Measurements from ENCODE around the gene SEMA5A. TPM values are rescaled to one million over a fixed set of nuclear protein-coding genes. Genes with fewer than 3 reads are reported as not detected.
"Not testable (repeated sequence)": the region's sequence is repeated elsewhere in the genome, so short reads cannot be mapped to it uniquely, and the experiment has no call there.

Gene SEMA5A
- total RNA-seq, 1 donor: under 0.01 TPM

DNA sequence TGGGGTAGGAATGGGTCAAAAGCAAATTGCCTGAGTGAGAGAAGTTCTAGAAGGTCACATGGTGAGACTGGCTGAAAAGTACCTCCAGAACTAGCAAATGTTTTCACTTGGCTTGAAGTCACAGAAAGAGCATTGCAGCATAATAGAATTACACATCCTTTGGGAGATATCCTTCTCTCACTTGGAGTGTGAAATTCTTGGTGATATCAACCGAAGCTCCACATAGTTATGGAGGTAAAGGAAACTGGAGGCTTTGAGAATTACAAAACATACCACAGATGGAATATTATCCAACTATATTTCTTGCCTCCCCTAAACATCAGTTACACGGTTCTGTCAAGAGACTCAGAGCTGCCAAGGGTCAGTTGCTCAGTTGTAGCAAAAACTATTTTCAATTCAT, 182.4 kb downstream of the SEMA5A start:
- DNase-seq (ENCODE audit: low read depth in 2 of 3, low spot score in 2 of 3): peak in 1 of 3 donors; percentile 11

DNA sequence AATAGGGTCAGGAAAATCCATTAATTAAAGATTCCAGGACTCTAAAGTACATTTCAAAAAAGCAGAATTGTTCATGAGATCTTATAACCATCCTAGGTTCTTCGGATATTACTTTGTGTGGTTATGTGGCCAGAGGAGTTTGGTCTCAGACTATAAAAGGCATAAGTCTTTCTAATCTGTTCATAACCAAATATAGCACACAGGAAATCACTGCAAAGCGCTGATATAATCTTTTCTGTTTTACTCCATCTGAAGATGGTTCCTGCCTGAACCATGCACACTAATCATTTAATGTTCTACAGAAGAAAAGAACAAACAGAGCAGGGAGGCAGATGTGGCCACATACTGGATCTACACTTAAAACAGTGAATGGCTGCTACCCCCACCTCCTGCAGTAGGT, 182.8 kb downstream of the SEMA5A start:
- DNase-seq (ENCODE audit: low read depth in 2 of 3, low spot score in 2 of 3): peak in 2 of 3 donors; percentile 12 to 73

GRCh38 chr5:9362600-9362999, 183.3 kb downstream of the SEMA5A start:
- no peak for DNase-seq (ENCODE audit: low read depth in 2 of 3, low spot score in 2 of 3)

DNA sequence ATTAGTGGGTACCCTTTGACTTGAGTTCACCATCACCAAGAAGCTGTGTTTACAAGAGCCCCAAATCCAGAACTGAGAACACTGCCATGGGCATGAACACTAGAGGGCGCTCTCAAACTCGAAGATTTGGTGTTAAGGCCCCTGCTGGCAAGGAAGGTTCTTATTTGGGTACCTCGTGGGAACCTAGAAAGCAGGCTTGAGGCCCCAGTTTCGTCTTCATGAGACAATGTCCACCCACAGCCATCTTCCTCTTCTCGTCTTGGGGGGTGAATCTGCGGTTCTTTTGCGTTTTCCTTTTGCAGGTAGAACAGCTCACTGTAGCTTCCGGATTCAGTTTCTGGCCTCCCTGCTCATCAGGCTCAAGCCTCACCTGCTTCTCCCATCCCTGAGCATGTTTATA, 184.0 kb downstream of the SEMA5A start:
- peak; percentile 7 to 92 (median 62) for DNase-seq (ENCODE audit: low read depth in 2 of 3, low spot score in 2 of 3)

- DNase-seq (ENCODE audit: low read depth in 2 of 3, low spot score in 2 of 3): no peak
These were observed 186.8 kb downstream of the SEMA5A start for GRCh38 chr5:9358961-9359685.

DNA sequence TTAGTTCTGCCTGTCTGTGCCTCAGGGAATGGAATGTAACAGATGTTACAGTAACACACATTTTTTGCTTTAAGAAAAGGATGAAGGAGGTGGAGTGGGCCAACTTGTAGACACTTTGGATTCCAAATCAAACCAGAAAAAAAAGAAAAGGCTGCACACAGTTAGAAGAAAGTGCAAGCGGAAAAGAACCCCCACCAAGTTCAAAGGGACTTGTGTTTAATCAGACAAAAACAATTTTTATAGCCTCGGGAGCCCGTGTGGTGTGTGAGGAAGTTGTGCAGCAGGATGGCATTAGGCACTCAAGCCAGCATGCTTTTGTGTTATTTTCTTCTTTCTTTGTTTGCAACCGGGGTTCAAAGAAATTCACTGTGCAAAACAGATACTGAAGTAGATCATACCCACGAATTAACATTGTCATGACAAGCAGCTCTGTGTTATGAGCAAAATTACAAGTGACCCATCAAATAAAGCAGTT, 189.5 kb downstream of the SEMA5A start:
- DNase-seq (ENCODE audit: low read depth in 2 of 3, low spot score in 2 of 3): no peak

DNA sequence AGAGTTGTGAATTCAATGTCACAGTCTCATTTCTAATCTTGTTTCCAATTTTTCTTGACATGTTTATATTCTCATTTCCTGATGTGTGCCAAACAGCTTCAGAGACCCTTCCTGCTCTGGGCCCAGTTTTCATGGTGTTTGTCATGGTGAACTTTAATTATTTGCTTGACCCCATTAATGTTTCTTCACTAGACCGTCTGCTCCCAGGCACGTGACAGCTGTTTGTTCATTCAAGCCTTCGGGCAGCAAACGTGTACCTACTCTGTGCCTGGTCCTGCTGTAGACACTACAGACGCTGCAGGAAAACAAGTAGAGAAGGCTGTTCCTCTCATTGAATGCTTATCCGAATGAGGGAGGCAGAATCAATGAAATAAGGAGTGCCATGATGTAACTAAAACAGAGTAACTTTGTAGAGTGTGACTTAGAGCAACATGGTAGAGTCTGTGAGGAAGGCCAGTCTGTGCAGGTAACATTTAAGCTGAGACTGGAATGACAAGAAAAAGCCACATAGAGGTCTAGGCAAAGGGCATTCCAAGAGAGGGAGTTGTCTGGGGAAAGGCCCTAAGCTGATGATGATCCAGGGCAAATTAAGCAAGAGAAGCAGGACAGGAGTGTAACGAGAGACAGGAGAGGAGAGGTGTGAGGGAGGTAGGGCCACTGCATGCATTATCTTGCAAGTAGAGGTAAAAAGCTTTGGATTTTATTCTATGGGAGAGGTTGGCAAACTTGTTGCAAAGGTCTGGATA, 191.4 kb downstream of the SEMA5A start:
- no peak for DNase-seq (ENCODE audit: low read depth in 2 of 3, low spot score in 2 of 3)

DNA sequence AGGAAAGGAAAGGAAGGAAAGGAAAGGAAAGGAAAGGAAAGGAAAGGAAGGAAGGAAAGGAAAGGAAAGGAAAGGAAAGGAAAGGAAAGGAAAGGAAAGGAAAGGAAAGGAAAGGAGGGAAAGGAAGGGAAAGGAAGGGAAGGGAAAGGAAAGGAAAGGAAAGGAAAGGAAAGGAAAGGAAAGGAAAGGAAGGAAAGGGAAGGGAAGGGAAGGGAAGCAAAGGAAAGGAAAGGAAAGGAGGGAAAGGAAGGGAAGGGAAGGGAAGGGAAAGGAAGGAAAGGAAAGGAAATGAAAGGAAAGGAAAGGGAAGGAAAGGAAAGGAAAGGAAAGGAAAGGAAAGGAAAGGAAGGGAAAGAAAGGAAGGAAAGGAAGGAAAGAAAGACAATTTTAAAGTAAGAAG, 192.8 kb downstream of the SEMA5A start:
- not testable (repeated sequence) for DNase-seq (ENCODE audit: low read depth in 2 of 3, low spot score in 2 of 3)

GRCh38 chr5:9351546-9351945, 194.3 kb downstream of the SEMA5A start:
- DNase-seq (ENCODE audit: low read depth in 2 of 3, low spot score in 2 of 3): no peak

DNA sequence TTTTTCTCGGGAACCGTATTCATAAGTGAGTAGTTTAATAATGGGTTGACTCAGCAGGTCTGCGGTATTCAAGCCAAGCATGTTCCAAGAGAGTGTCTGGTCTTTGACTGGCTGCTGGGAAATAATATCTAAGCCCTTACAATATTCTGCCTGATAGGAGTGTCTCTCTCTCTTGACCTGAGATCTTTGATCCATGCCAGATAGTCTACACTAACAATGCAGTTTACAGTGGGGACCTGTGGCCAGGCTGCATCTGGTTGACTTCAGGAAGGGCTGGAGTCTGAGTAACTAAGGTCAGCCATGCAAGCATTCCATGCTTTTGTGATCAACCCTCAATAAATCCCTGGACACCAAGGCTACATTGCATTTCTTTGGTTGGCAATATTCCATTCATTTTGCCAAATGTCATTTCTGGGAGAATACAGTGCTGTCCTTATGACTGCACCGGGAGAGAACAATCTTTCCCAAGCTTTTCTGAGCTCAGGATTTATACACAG, 195.5 kb downstream of the SEMA5A start:
- no peak for DNase-seq (ENCODE audit: low read depth in 2 of 3, low spot score in 2 of 3)

DNA sequence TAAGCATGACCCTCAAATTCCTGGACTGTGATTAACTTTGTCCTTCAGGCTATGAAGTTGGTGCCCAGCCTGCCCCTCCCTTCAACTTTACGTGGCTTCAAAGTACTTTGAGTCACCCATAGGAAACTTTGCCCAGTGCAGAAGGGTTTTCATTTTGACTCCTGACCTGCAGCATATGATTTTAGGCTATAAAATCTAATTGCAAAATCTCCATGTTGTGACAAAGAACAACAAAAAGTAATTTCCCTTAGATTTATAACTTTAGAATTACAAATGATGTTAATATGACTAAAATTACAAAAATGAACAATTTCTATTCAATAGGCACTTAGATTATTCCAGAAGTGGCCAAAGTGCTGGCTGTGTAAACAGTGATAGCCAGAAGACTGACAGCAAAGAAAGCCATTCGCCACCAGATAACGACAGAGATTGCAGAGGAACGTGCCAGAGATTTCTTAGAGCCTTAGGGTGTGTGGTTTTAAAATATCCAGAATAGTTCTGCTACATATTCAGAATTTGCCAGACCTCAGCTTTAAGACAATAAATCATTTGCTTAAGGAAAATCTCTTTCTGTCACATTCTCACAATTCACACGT, 197.4 kb downstream of the SEMA5A start:
- DNase-seq (ENCODE audit: low read depth in 2 of 3, low spot score in 2 of 3): no peak

DNA sequence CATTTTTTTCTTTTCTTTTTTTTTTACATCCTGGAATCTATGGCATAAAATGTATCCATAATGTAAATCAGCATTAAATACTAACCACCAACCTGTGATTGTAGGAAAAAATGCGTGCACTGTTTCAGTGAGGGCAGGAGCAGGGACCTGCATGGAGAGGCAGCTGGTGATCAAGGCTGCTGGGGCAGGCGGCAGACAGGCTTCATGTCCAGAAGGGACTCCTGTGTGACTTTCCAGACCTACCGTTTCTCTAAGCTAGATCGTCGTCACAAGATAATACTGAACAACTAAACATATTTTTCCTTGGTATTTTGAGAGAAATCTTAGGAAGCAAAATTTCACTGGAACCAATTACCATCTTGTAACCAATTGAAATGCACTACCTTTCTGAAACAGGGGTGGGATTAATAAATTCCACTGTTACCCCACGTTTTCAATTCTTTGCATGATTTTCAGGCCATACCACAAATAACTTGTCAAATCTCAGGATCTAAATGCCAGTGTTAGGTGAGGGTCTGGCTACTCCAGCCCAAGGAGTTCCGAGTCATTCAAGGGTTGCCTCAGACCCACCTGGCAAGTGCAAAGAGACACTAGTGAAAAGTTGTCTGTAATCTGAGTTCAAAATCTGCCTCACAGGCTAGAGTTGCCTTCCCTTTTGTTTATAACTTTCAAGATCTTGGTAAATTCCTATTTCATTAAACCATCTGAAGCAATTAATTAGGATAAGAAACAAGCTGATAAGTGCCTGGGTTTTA, 198.2 kb downstream of the SEMA5A start:
- DNase-seq (ENCODE audit: low read depth in 2 of 3, low spot score in 2 of 3): no peak

- no peak for DNase-seq (ENCODE audit: low read depth in 2 of 3, low spot score in 2 of 3)
These were observed 198.8 kb downstream of the SEMA5A start for GRCh38 chr5:9347032-9347431.

GRCh38 chr5:9344751-9345240, 201.1 kb downstream of the SEMA5A start:
- no peak for DNase-seq (ENCODE audit: low read depth in 2 of 3, low spot score in 2 of 3)

DNA sequence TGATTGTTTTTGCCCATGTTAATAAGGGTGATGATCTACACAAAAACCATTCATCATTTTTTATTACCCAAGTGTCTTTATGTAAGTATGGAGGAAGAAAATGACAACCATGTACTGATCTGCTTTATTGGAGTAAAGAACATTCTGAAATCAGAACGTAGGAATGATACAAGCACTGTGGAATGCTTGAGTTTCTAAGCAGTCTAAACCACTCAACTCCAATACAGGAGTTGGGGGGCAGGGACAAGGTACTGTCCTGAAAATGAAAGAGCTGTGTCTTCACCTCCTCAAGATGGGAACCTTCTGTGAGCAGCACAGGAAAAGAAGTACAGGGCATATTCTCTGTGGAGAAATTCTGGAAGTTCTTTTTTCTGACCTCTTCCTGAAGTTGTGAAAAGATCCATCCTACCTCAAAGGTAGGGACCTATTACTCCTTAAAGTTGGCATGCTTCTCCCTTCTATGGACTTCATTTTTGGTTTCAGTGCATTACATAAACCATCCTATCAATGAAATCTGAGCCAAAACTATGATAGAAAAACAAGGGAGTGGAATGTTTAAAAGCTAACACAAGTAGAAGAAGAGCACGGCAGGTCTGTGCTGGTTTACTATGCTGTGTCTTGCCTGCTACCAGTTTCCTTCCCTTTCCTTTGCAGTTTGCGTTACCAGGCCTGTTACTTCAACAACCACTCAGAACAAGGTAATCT, 202.6 kb downstream of the SEMA5A start:
- DNase-seq (ENCODE audit: low read depth in 2 of 3, low spot score in 2 of 3): no peak

GRCh38 chr5:9342161-9342787, 203.6 kb downstream of the SEMA5A start:
- no peak for DNase-seq (ENCODE audit: low read depth in 2 of 3, low spot score in 2 of 3)

DNA sequence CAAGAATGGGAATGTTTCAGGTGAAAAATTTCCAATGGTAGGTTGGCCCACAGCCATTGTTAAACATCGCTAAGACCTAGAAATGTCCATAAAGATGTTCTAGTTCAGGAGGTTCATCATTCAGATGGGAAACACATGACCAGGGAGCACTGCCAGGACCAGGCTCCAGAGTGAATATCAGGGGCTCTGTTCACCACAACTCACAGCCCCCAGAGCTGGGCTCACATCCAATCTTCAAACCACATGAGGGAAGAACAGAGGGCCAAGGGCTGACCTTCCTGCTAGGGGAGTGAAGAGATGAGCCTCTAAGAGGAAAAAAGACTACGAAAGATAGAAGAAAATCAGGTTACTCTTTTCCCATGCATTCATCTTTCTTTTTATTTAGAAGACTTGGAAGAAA, 205.8 kb downstream of the SEMA5A start:
- DNase-seq (ENCODE audit: low read depth in 2 of 3, low spot score in 2 of 3): no peak

DNA sequence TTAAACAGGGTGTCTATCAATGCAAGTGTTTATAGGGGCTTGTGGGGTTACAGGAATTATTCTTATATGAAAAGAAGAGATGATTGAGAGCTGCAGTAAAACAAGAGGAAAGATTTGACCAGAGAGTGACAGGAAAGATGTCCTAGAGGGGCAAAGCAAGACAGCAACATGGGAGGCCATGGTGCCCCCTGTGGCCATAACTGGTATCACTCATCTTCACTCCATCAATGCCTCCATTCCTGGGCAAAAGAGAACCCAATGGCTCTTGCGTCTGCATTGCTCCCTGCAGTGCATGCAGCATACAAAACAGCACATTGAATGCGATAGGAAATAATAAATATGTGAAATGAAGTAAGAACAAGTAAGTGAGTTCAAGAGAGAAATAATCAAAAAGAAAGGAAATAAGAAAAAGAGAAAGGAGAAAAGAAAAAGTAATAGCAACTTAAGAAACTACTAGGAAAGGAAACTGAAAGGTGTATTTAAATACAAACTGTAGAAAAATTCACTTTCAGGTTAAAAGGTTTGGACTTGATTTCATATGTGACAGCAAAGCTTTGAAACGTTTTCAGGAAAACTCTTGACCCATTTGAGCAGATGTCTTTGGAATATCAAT, 206.6 kb downstream of the SEMA5A start:
- DNase-seq (ENCODE audit: low read depth in 2 of 3, low spot score in 2 of 3): no peak

- no peak for DNase-seq (ENCODE audit: low read depth in 2 of 3, low spot score in 2 of 3)
These were observed 207.1 kb downstream of the SEMA5A start for GRCh38 chr5:9338796-9339195.
